ENCODE results near the gene CEMIP2.

DNA sequence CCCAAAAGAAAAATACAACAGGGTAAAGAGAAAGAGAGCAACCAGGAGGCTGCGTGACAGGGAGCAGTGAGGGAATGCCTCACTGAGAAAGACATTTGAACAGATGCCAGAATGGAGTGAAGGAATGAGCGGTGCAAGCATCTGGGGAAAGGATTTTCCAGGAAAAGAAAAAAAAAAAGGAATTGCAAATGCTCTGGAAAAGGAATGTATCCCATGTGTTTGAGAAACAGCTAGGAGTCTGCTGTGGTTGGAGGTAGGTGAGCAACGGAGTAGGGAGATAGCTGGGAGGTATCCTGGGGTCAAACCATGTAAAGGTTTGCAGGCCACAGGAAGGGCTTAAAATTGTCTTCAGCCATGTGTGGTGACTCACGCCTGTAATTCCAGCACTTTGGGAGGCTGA lies 23.6 kb upstream of the CEMIP2 start:
- TF ChIP-seq, protein P1, sequence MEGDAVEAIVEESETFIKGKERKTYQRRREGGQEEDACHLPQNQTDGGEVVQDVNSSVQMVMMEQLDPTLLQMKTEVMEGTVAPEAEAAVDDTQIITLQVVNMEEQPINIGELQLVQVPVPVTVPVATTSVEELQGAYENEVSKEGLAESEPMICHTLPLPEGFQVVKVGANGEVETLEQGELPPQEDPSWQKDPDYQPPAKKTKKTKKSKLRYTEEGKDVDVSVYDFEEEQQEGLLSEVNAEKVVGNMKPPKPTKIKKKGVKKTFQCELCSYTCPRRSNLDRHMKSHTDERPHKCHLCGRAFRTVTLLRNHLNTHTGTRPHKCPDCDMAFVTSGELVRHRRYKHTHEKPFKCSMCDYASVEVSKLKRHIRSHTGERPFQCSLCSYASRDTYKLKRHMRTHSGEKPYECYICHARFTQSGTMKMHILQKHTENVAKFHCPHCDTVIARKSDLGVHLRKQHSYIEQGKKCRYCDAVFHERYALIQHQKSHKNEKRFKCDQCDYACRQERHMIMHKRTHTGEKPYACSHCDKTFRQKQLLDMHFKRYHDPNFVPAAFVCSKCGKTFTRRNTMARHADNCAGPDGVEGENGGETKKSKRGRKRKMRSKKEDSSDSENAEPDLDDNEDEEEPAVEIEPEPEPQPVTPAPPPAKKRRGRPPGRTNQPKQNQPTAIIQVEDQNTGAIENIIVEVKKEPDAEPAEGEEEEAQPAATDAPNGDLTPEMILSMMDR (conservative IDR thresholded peaks at IDR 0.05; ENCODE audit: low read depth, low read length), result no peak
- TF ChIP-seq EZH2phosphoT487 (IDR thresholded peaks at IDR 0.05; ENCODE audit: borderline replicate concordance, low read length), result no peak
